Ishikawa (cell line): ENCODE data around the gene CDYL2.

Experiments
- CEBPB ChIP-seq: IDR thresholded peaks from 2 replicates; pipeline ENCODE4 v1.6.1; 2012
- CREB1 ChIP-seq: IDR thresholded peaks from 2 replicates; pipeline ENCODE4 v1.6.1; 2012; ENCODE audit warnings: low read depth
- EGR1 ChIP-seq: IDR thresholded peaks from 2 replicates; pipeline ENCODE4 v1.6.1; 2012
- EP300 ChIP-seq: IDR thresholded peaks from 2 replicates; pipeline ENCODE4 v1.6.1; 2012; ENCODE audit warnings: borderline replicate concordance
- FOXM1 ChIP-seq: IDR thresholded peaks from 2 replicates; pipeline ENCODE4 v1.6.1; 2012; ENCODE audit warnings: low read depth, borderline replicate concordance
- NFIC ChIP-seq: IDR thresholded peaks from 2 replicates; pipeline ENCODE4 v1.6.1; 2012
- RAD21 ChIP-seq: IDR thresholded peaks from 2 replicates; pipeline ENCODE4 v1.6.1; 2012; ENCODE audit warnings: low read depth
- TAF1 ChIP-seq: IDR thresholded peaks from 2 replicates; pipeline ENCODE4 v1.6.1; 2012; ENCODE audit warnings: low read depth, mild to moderate bottlenecking
- TCF12 ChIP-seq: IDR thresholded peaks from 2 replicates; pipeline ENCODE4 v1.6.1; 2012; ENCODE audit warnings: low read depth
- TEAD4 ChIP-seq: IDR thresholded peaks from 2 replicates; pipeline ENCODE4 v1.6.1; 2012
- YY1 ChIP-seq: IDR thresholded peaks from 2 replicates; pipeline ENCODE4 v1.6.1; 2012; ENCODE audit warnings: low read depth
- ZBTB7A ChIP-seq: IDR thresholded peaks from 2 replicates; pipeline ENCODE4 v1.6.1; 2012; ENCODE audit warnings: low read depth
- TF ChIP-seq, protein P1 (sequence below): IDR thresholded peaks from 2 replicates; pipeline ENCODE4 v1.6.1; 2012
- TF ChIP-seq, protein P2 (sequence below): IDR thresholded peaks from 2 replicates; pipeline ENCODE4 v1.6.1; 2012; ENCODE audit warnings: low read depth, mild to moderate bottlenecking
- TF ChIP-seq, protein P3 (sequence below): IDR thresholded peaks from 2 replicates; pipeline ENCODE4 v1.6.1; 2012

The CDYL2 gene

DNA sequence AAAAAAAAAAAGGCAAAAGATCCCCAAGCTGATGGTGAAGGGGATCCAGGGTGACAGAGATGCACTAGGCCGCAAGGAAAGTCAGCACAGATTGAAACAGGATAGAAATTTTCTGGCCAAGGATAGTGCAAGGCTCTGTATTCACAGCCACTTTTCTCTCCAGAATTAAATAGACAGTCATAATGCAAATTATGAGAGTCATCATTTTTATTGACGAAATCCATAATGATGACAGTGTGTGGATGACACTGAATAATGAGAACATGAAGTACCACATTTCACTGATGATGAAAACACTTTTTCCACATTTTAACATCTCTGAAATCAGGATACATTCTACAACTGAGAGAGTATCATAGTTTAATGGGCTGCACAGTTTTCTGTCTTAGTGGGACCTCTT lies 72.5 kb downstream of the CDYL2 start:
- TF ChIP-seq ZBTB7A = no peak

DNA sequence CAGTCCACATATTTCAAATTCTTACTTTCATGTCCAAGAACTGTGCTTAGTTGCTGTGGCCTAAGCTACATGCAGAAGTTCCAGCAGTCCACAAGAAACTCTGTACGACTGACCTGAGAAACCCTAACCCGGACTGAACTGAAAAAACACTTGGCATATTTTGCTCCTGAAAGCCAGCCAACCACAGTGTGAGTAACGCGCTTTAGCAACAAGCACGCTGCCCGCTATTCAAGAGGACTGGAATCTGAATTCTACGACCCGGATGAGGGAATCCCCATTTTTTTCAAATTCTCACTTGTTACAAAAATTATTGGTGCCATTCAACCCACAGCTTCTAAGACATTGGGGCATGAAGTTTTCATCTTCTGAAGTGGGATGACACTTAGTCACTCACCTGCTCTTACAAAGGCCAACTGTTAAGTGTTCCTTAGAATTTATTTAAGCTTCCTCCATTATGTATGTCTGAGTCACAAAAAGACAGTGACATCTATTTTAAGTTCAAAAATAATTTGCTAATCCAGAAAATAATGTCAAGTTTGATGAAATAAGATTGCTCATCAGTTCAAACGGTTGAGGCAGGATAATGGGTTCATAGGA lies 78.7 kb downstream of the CDYL2 start:
- TF ChIP-seq EP300 (no peak), FOXM1 (no peak), TEAD4 (no peak), CREB1 (no peak), YY1 (no peak), RAD21 (no peak), NFIC (no peak), EGR1 (no peak)

DNA sequence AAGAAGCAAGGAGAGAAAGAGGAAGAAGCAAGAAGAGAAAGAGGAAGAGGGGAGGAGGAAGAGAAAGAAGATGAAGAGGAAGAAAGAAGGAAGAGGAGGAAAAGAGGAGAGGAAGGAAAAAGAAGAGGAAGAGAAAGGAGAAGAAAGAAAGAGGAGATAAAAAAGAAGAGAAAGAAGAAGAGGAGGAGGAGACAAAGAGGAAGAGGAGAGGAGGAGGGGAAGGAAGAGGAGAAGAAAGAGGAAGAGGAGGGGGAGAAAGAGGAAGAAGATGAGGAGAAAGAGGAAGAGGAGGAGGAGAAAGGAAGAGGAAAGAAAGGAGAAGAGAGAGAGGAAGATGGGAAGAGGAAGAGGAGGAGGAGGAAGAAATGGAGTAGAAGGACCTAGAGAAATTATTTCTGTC lies 80.4 kb downstream of the CDYL2 start:
- no peak for TF ChIP-seq TAF1
- no peak for TF ChIP-seq EGR1
- TF ChIP-seq EP300 = no peak
- TF ChIP-seq, protein P1, sequence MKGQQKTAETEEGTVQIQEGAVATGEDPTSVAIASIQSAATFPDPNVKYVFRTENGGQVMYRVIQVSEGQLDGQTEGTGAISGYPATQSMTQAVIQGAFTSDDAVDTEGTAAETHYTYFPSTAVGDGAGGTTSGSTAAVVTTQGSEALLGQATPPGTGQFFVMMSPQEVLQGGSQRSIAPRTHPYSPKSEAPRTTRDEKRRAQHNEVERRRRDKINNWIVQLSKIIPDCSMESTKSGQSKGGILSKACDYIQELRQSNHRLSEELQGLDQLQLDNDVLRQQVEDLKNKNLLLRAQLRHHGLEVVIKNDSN = no peak
- TF ChIP-seq TCF12 = no peak
- no peak for TF ChIP-seq RAD21
- no peak for TF ChIP-seq ZBTB7A
- TF ChIP-seq NFIC = no peak

DNA sequence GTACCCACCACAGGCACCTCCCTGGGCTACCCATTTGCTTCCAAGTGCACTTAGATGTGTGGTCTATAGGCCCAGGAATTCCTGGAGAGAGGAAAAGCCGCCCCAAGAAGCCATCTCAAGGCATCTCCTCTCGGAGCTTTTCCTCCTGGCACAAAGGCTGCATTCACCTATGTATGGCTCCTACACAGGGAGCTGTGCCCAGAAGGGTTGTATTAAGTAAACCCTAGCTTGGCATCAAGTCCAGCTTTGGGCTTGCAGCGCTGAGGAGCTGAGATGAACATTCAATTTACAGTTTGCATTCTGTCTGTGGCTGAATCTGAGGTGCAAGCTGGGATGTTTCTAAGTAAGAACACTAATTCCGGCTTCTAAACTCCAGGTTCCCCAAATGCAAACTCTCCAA lies 81.3 kb downstream of the CDYL2 start:
- TF ChIP-seq ZBTB7A (no peak), CEBPB (no peak), TEAD4 (no peak), NFIC (no peak), EP300 (no peak), TAF1 (no peak), YY1 (no peak), RAD21 (no peak), FOXM1 (no peak), TCF12 (no peak), EGR1 (no peak), CREB1 (no peak)
- TF ChIP-seq, protein P2, sequence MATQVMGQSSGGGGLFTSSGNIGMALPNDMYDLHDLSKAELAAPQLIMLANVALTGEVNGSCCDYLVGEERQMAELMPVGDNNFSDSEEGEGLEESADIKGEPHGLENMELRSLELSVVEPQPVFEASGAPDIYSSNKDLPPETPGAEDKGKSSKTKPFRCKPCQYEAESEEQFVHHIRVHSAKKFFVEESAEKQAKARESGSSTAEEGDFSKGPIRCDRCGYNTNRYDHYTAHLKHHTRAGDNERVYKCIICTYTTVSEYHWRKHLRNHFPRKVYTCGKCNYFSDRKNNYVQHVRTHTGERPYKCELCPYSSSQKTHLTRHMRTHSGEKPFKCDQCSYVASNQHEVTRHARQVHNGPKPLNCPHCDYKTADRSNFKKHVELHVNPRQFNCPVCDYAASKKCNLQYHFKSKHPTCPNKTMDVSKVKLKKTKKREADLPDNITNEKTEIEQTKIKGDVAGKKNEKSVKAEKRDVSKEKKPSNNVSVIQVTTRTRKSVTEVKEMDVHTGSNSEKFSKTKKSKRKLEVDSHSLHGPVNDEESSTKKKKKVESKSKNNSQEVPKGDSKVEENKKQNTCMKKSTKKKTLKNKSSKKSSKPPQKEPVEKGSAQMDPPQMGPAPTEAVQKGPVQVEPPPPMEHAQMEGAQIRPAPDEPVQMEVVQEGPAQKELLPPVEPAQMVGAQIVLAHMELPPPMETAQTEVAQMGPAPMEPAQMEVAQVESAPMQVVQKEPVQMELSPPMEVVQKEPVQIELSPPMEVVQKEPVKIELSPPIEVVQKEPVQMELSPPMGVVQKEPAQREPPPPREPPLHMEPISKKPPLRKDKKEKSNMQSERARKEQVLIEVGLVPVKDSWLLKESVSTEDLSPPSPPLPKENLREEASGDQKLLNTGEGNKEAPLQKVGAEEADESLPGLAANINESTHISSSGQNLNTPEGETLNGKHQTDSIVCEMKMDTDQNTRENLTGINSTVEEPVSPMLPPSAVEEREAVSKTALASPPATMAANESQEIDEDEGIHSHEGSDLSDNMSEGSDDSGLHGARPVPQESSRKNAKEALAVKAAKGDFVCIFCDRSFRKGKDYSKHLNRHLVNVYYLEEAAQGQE = no peak
- TF ChIP-seq, protein P3, sequence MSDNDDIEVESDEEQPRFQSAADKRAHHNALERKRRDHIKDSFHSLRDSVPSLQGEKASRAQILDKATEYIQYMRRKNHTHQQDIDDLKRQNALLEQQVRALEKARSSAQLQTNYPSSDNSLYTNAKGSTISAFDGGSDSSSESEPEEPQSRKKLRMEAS = no peak
- TF ChIP-seq, protein P1 = no peak

DNA sequence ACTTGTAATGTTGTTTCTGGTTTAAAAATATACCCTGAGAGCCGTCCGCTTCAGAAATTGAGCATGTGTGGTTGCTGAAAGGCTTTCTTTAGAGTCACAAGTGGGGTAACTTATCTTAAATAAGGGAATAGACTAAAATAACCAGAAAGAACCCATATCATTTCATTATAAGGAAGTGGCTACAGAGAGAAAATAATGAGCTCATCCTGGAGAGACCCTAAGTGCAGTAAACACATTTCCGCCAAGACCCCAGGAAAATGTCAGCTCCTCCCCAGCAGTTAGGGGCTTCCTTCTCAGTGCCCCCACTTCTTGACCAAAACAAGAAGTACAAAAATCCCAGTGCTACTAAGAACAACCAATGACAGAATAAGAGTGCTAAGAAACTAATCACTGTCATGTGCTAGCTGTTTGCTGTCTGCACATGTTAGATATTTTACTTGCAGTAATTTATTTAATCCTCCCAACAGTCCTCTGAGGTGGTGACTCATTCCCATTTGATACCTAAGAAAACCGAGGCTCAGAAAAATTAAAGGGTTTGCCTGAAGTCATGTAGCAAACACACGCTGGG lies 83.5 kb downstream of the CDYL2 start:
- TF ChIP-seq CREB1 = no peak
- no peak for TF ChIP-seq YY1
- no peak for TF ChIP-seq NFIC
- TF ChIP-seq TCF12 = no peak
- no peak for TF ChIP-seq TAF1
- TF ChIP-seq FOXM1 = no peak
- no peak for TF ChIP-seq RAD21
- TF ChIP-seq CEBPB = no peak
- TF ChIP-seq, protein P3 = no peak
- no peak for TF ChIP-seq EP300
- no peak for TF ChIP-seq EGR1
- TF ChIP-seq, protein P2 = no peak

DNA sequence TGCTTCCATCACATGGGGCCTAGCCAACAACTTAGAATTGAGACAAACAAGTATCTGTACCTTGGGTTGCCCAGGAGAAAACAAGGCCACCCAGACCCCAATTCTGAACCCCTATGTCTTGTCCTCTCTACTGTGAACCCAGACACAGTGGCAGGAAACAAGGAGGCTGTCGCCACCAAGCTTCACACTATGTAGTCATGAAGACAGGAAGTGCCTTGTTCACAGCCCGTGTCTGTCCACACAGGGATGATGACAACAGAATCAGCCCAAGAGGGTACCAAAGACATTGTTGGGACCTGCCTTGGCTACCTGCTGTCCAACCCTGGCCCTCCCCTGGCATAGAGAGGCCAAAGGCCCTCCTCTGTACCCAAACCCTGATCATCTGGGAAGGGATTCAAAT lies 84.8 kb downstream of the CDYL2 start:
- no peak for TF ChIP-seq RAD21
- no peak for TF ChIP-seq CEBPB
